Gastroesophageal sphincter (tissue), 3 donors: Measurements from ENCODE around the gene CEP112.

ENCODE experiments used
- POLR2AphosphoS5 ChIP-seq: sonication (generic); formaldehyde crosslinking; IDR thresholded peaks from one replicate; pipeline ENCODE4 v1.6.1; 2017; ENCODE audit warnings: antibody characterized with exemption
- TF ChIP-seq, protein P1 (sequence below), 4 experiments: fragments of 200-600 bp in 2 of 4; fragments of 450-650 bp in 2 of 4; sonication (generic) in 1 of 4; IDR thresholded peaks; one replicate each; pipeline ENCODE4 v1.5.1; 2017 to 2019; ENCODE audit warnings: antibody characterized with exemption in 4 of 4, mild to moderate bottlenecking in 2 of 4, moderate library complexity in 2 of 4

GRCh38 chr17:65853816-65854215, 338.1 kb downstream of the CEP112 start:
- TF ChIP-seq, protein P1, sequence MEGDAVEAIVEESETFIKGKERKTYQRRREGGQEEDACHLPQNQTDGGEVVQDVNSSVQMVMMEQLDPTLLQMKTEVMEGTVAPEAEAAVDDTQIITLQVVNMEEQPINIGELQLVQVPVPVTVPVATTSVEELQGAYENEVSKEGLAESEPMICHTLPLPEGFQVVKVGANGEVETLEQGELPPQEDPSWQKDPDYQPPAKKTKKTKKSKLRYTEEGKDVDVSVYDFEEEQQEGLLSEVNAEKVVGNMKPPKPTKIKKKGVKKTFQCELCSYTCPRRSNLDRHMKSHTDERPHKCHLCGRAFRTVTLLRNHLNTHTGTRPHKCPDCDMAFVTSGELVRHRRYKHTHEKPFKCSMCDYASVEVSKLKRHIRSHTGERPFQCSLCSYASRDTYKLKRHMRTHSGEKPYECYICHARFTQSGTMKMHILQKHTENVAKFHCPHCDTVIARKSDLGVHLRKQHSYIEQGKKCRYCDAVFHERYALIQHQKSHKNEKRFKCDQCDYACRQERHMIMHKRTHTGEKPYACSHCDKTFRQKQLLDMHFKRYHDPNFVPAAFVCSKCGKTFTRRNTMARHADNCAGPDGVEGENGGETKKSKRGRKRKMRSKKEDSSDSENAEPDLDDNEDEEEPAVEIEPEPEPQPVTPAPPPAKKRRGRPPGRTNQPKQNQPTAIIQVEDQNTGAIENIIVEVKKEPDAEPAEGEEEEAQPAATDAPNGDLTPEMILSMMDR (IDR thresholded peaks at IDR 0.05) = no peak
- no peak for TF ChIP-seq POLR2AphosphoS5
